H9 (cell line): Measurements from ENCODE around the gene DDX18. TPM values are rescaled to one million over a fixed set of nuclear protein-coding genes. Genes with fewer than 3 reads are reported as not detected.

Source experiments
- DNase-seq: peaks from one replicate; pipeline ENCODE4 v3.0.0-alpha.2; 2017
- H2AFZ ChIP-seq: one replicate; pipeline ENCODE4 v1.6.1; 2013; ENCODE audit warnings: mild to moderate bottlenecking, low read length, control low read depth, moderate library complexity
- H2AK5ac ChIP-seq: 2 replicates; pipeline ENCODE4 v1.6.1; 2013; ENCODE audit warnings: low read length, control low read depth, mixed read lengths; ENCODE audit not compliant: insufficient read length
- H2BK120ac ChIP-seq: one replicate; pipeline ENCODE4 v1.6.1; 2013; ENCODE audit warnings: low read depth, mild to moderate bottlenecking, low read length, control low read depth, inconsistent platforms; ENCODE audit not compliant: poor library complexity, severe bottlenecking
- H2BK12ac ChIP-seq: 2 replicates; pipeline ENCODE4 v1.6.1; 2013; ENCODE audit warnings: low read length, control low read depth, mixed read lengths, low read depth; ENCODE audit not compliant: insufficient read length
- H2BK15ac ChIP-seq: 2 replicates; pipeline ENCODE4 v1.6.1; 2013; ENCODE audit warnings: low read depth, low read length, control low read depth
- H2BK20ac ChIP-seq: one replicate; pipeline ENCODE4 v1.6.1; 2013; ENCODE audit warnings: low read depth, mild to moderate bottlenecking, low read length, control low read depth, inconsistent platforms; ENCODE audit not compliant: poor library complexity, severe bottlenecking
- H2BK5ac ChIP-seq: 2 replicates; pipeline ENCODE4 v1.6.1; 2013; ENCODE audit warnings: low read length, control low read depth, mixed read lengths; ENCODE audit not compliant: insufficient read length
- H3K14ac ChIP-seq: 2 replicates; pipeline ENCODE4 v1.6.1; 2013; ENCODE audit warnings: low read length, control low read depth; ENCODE audit not compliant: insufficient read depth
- H3K18ac ChIP-seq: 2 replicates; pipeline ENCODE4 v1.6.1; 2013; ENCODE audit warnings: low read depth, mild to moderate bottlenecking, mixed read lengths, low read length, control low read depth; ENCODE audit not compliant: insufficient read length
- H3K23ac ChIP-seq: 2 replicates; pipeline ENCODE4 v1.6.1; 2013; ENCODE audit warnings: low read length, control low read depth, mixed read lengths, low read depth; ENCODE audit not compliant: insufficient read length
- H3K23me2 ChIP-seq: 2 replicates; pipeline ENCODE4 v1.6.1; 2013; ENCODE audit warnings: low read depth, mild to moderate bottlenecking, mixed read lengths, low read length, control low read depth; ENCODE audit not compliant: insufficient read length, poor library complexity, severe bottlenecking
- H3K27ac ChIP-seq: 2 replicates; pipeline ENCODE4 v1.5.1; 2013; ENCODE audit warnings: low read length, control low read depth, mixed read lengths, low read depth; ENCODE audit not compliant: insufficient read length
- H3K27me3 ChIP-seq: 2 replicates; pipeline ENCODE4 v1.6.1; 2013; ENCODE audit warnings: low read length, control low read depth, inconsistent platforms; ENCODE audit not compliant: insufficient read depth
- H3K4ac ChIP-seq: 2 replicates; pipeline ENCODE4 v1.6.1; 2013; ENCODE audit warnings: low read depth, mild to moderate bottlenecking, control low read depth, inconsistent platforms, low read length, moderate library complexity
- H3K4me1 ChIP-seq: 2 replicates; pipeline ENCODE4 v1.6.1; 2013; ENCODE audit warnings: low read length, control low read depth, inconsistent platforms; ENCODE audit not compliant: insufficient read depth
- H3K4me2 ChIP-seq: 2 replicates; pipeline ENCODE4 v1.6.1; 2013; ENCODE audit warnings: low read length, control low read depth, mixed read lengths; ENCODE audit not compliant: insufficient read length, insufficient read depth
- H3K56ac ChIP-seq: 2 replicates; pipeline ENCODE4 v1.6.1; 2013; ENCODE audit warnings: low read depth, mild to moderate bottlenecking, mixed read lengths, low read length, control low read depth; ENCODE audit not compliant: insufficient read length
- H3K79me1 ChIP-seq: 2 replicates; pipeline ENCODE4 v1.6.1; 2013; ENCODE audit warnings: low read depth, mild to moderate bottlenecking, moderate library complexity, low read length, control low read depth, inconsistent platforms; ENCODE audit not compliant: insufficient read depth, poor library complexity, severe bottlenecking
- H3K79me2 ChIP-seq: 2 replicates; pipeline ENCODE4 v1.6.1; 2013; ENCODE audit warnings: low read length, control low read depth, inconsistent platforms; ENCODE audit not compliant: insufficient read depth
- H3K9ac ChIP-seq: 2 replicates; pipeline ENCODE4 v1.6.1; 2013; ENCODE audit warnings: low read length, control low read depth, mixed read lengths; ENCODE audit not compliant: insufficient read length; ENCODE audit errors: extremely low read depth
- H3K9me3 ChIP-seq: one replicate; pipeline ENCODE4 v1.6.1; 2013; ENCODE audit warnings: low read depth, low read length, inconsistent platforms; ENCODE audit not compliant: control insufficient read depth
- H3T11ph ChIP-seq: one replicate; pipeline ENCODE4 v1.6.1; 2013; ENCODE audit warnings: mild to moderate bottlenecking, low read length, control low read depth, inconsistent platforms
- H4K20me1 ChIP-seq: one replicate; pipeline ENCODE4 v1.6.1; 2013; ENCODE audit not compliant: control insufficient read depth, insufficient read length, insufficient read depth
- H4K5ac ChIP-seq: 2 replicates; pipeline ENCODE4 v1.6.1; 2013; ENCODE audit warnings: low read depth, mild to moderate bottlenecking, mixed read lengths, low read length, control low read depth; ENCODE audit not compliant: insufficient read length
- H4K8ac ChIP-seq: replicated peaks from 2 replicates; pipeline ENCODE4 v1.6.1; 2013; ENCODE audit warnings: low read length, control low read depth, mixed read lengths, low read depth; ENCODE audit not compliant: insufficient read length
- H4K91ac ChIP-seq: 2 replicates; pipeline ENCODE4 v1.6.1; 2013; ENCODE audit warnings: low read depth, mild to moderate bottlenecking, moderate library complexity, mixed read lengths, low read length, control low read depth; ENCODE audit not compliant: insufficient read length
- H3K27ac Mint-ChIP-seq, 3 experiments: 2 replicates in 2 of 3; 3 replicates in 1 of 3; pipeline ENCODE4 v1.8.0; 2020 to 2021; ENCODE audit warnings: mixed read lengths in 3 of 3, mild to moderate bottlenecking in 1 of 3, moderate library complexity in 1 of 3
- H3K27me3 Mint-ChIP-seq: 2 replicates; pipeline ENCODE4 v1.8.0; 2021; ENCODE audit warnings: low read depth, mild to moderate bottlenecking, moderate library complexity, mixed read lengths
- H3K36me3 Mint-ChIP-seq, 3 experiments: 2 replicates in 2 of 3; 3 replicates in 1 of 3; pipeline ENCODE4 v1.8.0; 2020 to 2021; ENCODE audit warnings: low read depth in 3 of 3, mixed read lengths in 3 of 3; ENCODE audit not compliant: insufficient read depth in 1 of 3
- H3K4me1 Mint-ChIP-seq, 2 experiments: 2 replicates each; pipeline ENCODE4 v1.8.0; 2020; ENCODE audit warnings: mixed read lengths in 2 of 2
- H3K4me3 Mint-ChIP-seq, 2 experiments: 2 replicates in 1 of 2; 3 replicates in 1 of 2; pipeline ENCODE4 v1.8.0; 2020 to 2021; ENCODE audit warnings: mild to moderate bottlenecking in 2 of 2, mixed read lengths in 2 of 2, moderate library complexity in 1 of 2
- H3K9me3 Mint-ChIP-seq, 2 experiments: 2 replicates in 1 of 2; 3 replicates in 1 of 2; pipeline ENCODE4 v1.8.0; 2020; ENCODE audit warnings: mild to moderate bottlenecking in 2 of 2, mixed read lengths in 2 of 2, moderate library complexity in 1 of 2
- WGBS: extraction: QIAGEN DNeasy Blood & Tissue Kit; methylation state at CpG from one replicate; pipeline ENCODE4 v1.1.7; 2013; ENCODE audit warnings: missing lambda C conversion rate, low lambda C conversion rate, mixed read lengths; ENCODE audit not compliant: insufficient read length; ENCODE audit errors: extremely low coverage; 5-methylcytosine and 5-hydroxymethylcytosine counted together
- total RNA-seq: library from RNA; stranded (reverse); gene quantifications from 2 replicates; pipeline ENCODE4 v1.2.1, GENCODE V29; 2021
- TF ChIP-seq, protein P1 (sequence below): fragments of 200-600 bp; sonication (generic); conservative IDR thresholded peaks from 3 replicates; pipeline ENCODE4 v1.8.0; 2021; ENCODE audit warnings: antibody characterized with exemption, mild to moderate bottlenecking

DDX18 gene
- total RNA-seq, 1 experiment from 2014 or later = 115 TPM

DNA sequence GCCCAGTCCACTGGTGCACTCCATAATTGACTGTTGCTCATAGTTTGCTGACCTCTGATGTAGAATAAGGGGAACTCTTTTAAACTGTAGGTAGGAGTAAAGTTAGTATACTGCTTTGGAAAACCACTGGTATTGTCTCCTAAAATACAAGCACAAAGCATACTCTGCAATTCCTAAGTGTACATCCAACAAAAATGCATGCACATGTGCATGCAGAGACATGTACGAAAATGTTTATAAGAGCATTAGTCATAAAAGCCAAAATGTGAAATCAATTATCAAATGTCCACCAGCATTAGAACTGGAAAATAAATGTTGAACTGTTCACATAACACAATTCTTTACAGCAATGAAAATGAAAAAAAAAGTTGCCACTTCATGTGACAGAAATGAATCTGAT, 39.8 kb upstream of the DDX18 start:
- H3K9me3 ChIP-seq = no peaks in the 10 kb centered on the region
- no CpG with 5 or more reads among the region's 1 CpG for WGBS
- no peaks in the 10 kb centered on the region for H3K27me3 Mint-ChIP-seq
- no peak overlapping the region for H3K4me3 Mint-ChIP-seq
- no peak overlapping the region for H4K91ac ChIP-seq
- no peaks in the 10 kb centered on the region for H4K20me1 ChIP-seq
- no peak overlapping the region for H2AFZ ChIP-seq
- H4K8ac ChIP-seq = no peak overlapping the region
- no peak overlapping the region for H3K27ac Mint-ChIP-seq
- no peak overlapping the region for H3K4ac ChIP-seq
- no peak overlapping the region for H2BK20ac ChIP-seq
- H3K79me2 ChIP-seq = no peaks in the 10 kb centered on the region
- no peak overlapping the region for H3K56ac ChIP-seq
- no peak overlapping the region for H3K9ac ChIP-seq
- H3K27me3 ChIP-seq = no peaks in the 10 kb centered on the region
- no peak for DNase-seq
- TF ChIP-seq, protein P1, sequence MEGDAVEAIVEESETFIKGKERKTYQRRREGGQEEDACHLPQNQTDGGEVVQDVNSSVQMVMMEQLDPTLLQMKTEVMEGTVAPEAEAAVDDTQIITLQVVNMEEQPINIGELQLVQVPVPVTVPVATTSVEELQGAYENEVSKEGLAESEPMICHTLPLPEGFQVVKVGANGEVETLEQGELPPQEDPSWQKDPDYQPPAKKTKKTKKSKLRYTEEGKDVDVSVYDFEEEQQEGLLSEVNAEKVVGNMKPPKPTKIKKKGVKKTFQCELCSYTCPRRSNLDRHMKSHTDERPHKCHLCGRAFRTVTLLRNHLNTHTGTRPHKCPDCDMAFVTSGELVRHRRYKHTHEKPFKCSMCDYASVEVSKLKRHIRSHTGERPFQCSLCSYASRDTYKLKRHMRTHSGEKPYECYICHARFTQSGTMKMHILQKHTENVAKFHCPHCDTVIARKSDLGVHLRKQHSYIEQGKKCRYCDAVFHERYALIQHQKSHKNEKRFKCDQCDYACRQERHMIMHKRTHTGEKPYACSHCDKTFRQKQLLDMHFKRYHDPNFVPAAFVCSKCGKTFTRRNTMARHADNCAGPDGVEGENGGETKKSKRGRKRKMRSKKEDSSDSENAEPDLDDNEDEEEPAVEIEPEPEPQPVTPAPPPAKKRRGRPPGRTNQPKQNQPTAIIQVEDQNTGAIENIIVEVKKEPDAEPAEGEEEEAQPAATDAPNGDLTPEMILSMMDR = no peak
- H3K23ac ChIP-seq = no peak overlapping the region
- H3K27ac ChIP-seq = no peak overlapping the region
- H3K23me2 ChIP-seq = no peaks in the 10 kb centered on the region
- peaks cover 0 to 2% (median 0%) of the 10 kb centered on the region in 3 experiments; a peak in 3 of 7 replicates for H3K36me3 Mint-ChIP-seq
- H2BK5ac ChIP-seq = no peak overlapping the region
- no peak overlapping the region for H3K14ac ChIP-seq
- H3T11ph ChIP-seq = no peak overlapping the region
- H3K9me3 Mint-ChIP-seq = peaks cover 7% of the 10 kb centered on the region in 2 experiments; a peak in 3 of 5 replicates
- no peak overlapping the region for H3K4me2 ChIP-seq
- no peak overlapping the region for H3K18ac ChIP-seq
- no peaks in the 10 kb centered on the region for H3K79me1 ChIP-seq
- no peak overlapping the region for H2BK15ac ChIP-seq
- no peak overlapping the region for H2AK5ac ChIP-seq
- H3K4me1 Mint-ChIP-seq = peaks cover 7 to 9% of the 10 kb centered on the region in 2 experiments
- H2BK120ac ChIP-seq = no peak overlapping the region
- 0 out of 2 replicates have a peak, but pooled peaks cover 3% of the 10 kb centered on the region for H3K4me1 ChIP-seq
- no peak overlapping the region for H2BK12ac ChIP-seq
- no peak overlapping the region for H4K5ac ChIP-seq
